Subcutaneous preadipocyte (primary cell): ENCODE measurements around the gene MEGF10. TPM values are rescaled to one million over a fixed set of nuclear protein-coding genes. Genes with fewer than 3 reads are reported as not detected.

ENCODE experiments used
- small RNA-seq: library from RNA; depleted of rRNA; stranded (forward); fragments of <200 nt; gene quantifications from one replicate; pipeline ENCODE3, GENCODE V24; 2012
- total RNA-seq: library from RNA; depleted of rRNA; stranded (reverse); fragments of >200 nt; gene quantifications from 2 replicates; pipeline ENCODE4 v1.2.3, GENCODE V29; 2012

Gene MEGF10
- total RNA-seq, result under 0.01 and 0.39 TPM in 2 replicates

DNA sequence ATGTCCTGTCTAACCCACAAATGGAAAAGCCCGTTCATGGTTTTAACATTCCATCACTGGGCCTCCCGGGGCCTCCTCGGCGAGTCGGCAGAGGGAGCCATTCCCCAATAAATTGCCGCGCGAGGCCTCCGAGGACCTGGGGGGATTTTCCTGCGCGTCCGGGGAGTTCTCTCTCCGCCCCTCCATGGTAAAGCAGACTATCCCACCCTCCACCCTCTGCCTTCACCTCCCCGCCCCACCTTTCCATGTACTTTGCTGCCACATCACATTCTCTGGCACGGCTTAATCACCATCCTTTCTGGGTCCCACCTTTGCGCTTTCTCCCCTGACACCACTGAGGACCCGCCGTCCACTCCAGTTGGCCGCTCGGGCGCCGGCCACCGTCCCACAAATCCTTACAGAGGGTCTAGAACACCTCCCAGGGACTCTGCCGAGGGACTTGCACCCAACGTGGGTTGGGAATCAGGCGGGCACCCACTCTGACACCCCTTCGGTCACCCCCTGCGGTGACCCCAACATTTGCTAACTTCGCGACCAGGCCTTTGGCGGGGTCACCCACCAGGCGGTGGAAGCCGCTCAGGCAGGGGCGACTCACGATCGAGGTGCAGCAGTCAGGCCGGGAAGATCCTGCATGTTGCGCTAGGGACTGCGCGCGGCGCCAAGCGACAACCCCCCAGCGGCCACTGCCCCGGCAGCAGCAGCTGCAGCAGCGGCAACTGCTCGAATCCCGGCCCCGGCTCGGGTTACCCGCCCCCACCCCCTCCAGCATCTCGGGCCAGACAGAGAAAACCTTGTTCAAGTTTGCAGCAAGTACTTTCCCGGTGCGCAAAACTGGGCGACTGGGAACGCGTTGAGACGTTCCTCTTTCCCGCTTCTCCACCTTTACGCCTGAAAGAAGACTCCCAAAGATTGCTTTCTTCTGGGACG lies at the start of gene MEGF10:
Gene MEGF10, plus strand, starts transcription at position 778 of the 927 bp plus-strand sequence. CDS start 40,513 bp downstream, outside the sequence.

Small RNA genes within 50 kb of the gene (small RNA-seq; reads per million reads assigned to genes)
- gene AC010424.1, result not detected

Other genes with a start within 250 kb of the MEGF10 start
- 2.6 and 3.3 TPM in 2 replicates for gene C5orf63, start 217.3 kb upstream of the MEGF10 start, total RNA-seq
- 57.0 and 72.7 TPM in 2 replicates for gene PRRC1, start 226.8 kb downstream of the MEGF10 start, total RNA-seq